SK-N-SH (cell line): ENCODE results near the gene ZNF646. TPM values are rescaled to one million over a fixed set of nuclear protein-coding genes. Genes with fewer than 3 reads are reported as not detected.

Experiments
- CTCF ChIA-PET: fragments of 300-600, 350-600 bp; formaldehyde crosslinking; extraction: SDS; loops from one replicate; lab custom pipeline; 2021; lab: Yijun Ruan, JAX
- POLR2A ChIA-PET: fragments of 350-600 bp; sonication (Branson Sonifier 250); formaldehyde crosslinking; extraction: SDS; loops from one replicate; lab custom pipeline; 2020; ENCODE audit warnings: antibody characterized with exemption, inconsistent platforms; lab: Yijun Ruan, JAX
- DNase-seq: peaks from one replicate; pipeline ENCODE4 v3.0.0; 2012
- H2AFZ ChIP-seq: fragments of 200-600 bp; sonication (generic); 2 replicates; pipeline ENCODE4 v1.8.1; 2016; ENCODE audit warnings: antibody characterized with exemption, mild to moderate bottlenecking, low read depth
- H3F3A ChIP-seq: fragments of 200-600 bp; sonication (generic); replicated peaks from 2 replicates; pipeline ENCODE3; 2016; ENCODE audit warnings: antibody characterized with exemption, mild to moderate bottlenecking; ENCODE audit not compliant: insufficient read depth
- H3K27ac ChIP-seq, 2 experiments: fragments of 200-500 bp in 1 of 2; fragments of 200-600 bp in 1 of 2; sonication (Bioruptor generic) in 1 of 2; sonication (generic), shearing (Covaris generic) in 1 of 2; 2 replicates each; pipeline versions ENCODE4 v1.5.1 to v1.6.1; 2014 to 2016; ENCODE audit warnings: low read depth in 2 of 2, inconsistent platforms in 1 of 2, low read length in 1 of 2, mild to moderate bottlenecking in 1 of 2, mixed read lengths in 1 of 2
- H3K27me3 ChIP-seq: fragments of 200-600 bp; sonication (generic), shearing (Covaris generic); 2 replicates; pipeline ENCODE4 v1.6.1; 2016; ENCODE audit warnings: mixed run types; ENCODE audit not compliant: insufficient read depth
- H3K36me3 ChIP-seq, 2 experiments: fragments of 200-500 bp in 1 of 2; fragments of 200-600 bp in 1 of 2; sonication (Bioruptor generic) in 1 of 2; sonication (generic) in 1 of 2; replicated peaks in 1 of 2; 2 replicates each; pipeline versions ENCODE3 to v1.5.1; 2014 to 2016; ENCODE audit warnings: low read length in 1 of 2, mild to moderate bottlenecking in 1 of 2; ENCODE audit not compliant: insufficient read depth in 2 of 2, control insufficient read depth in 1 of 2
- H3K4me1 ChIP-seq, 2 experiments: fragments of 200-500 bp in 1 of 2; fragments of 200-600 bp in 1 of 2; sonication (Bioruptor generic) in 1 of 2; sonication (generic), shearing (Covaris generic) in 1 of 2; 2 replicates each; pipeline versions ENCODE4 v1.5.1 to v1.6.1; 2014 to 2016; ENCODE audit warnings: low read depth in 1 of 2, low read length in 1 of 2, mixed run types in 1 of 2; ENCODE audit not compliant: insufficient read depth in 2 of 2, control insufficient read depth in 1 of 2
- H3K4me2 ChIP-seq: fragments of 200-600 bp; sonication (generic), shearing (Covaris generic); 2 replicates; pipeline ENCODE4 v1.6.1; 2017; ENCODE audit warnings: mixed run types
- H3K4me3 ChIP-seq, 2 experiments: fragments of 200-500 bp in 1 of 2; fragments of 200-600 bp in 1 of 2; sonication (Bioruptor generic) in 1 of 2; sonication (generic), shearing (Covaris generic) in 1 of 2; 2 replicates each; pipeline versions ENCODE4 v1.5.1 to v1.8.1; 2014 to 2016; ENCODE audit warnings: low read depth in 2 of 2, inconsistent platforms in 1 of 2, low read length in 1 of 2, mild to moderate bottlenecking in 1 of 2, mixed read lengths in 1 of 2, moderate library complexity in 1 of 2
- H3K79me2 ChIP-seq: fragments of 200-600 bp; sonication (generic); 2 replicates; pipeline ENCODE4 v1.8.1; 2017; ENCODE audit warnings: mild to moderate bottlenecking; ENCODE audit not compliant: insufficient read depth
- H3K9ac ChIP-seq: fragments of 200-600 bp; sonication (generic); 2 replicates; pipeline ENCODE4 v1.6.1; 2017; ENCODE audit warnings: mixed run types
- H3K9me2 ChIP-seq: fragments of 200-600 bp; sonication (generic); 2 replicates; pipeline ENCODE4 v1.6.1; 2017; ENCODE audit warnings: mixed run types
- H3K9me3 ChIP-seq: fragments of 200-600 bp; sonication (generic); 2 replicates; pipeline ENCODE4 v1.6.1; 2017; ENCODE audit warnings: mixed run types, mild to moderate bottlenecking, moderate library complexity
- H4K20me1 ChIP-seq: fragments of 200-600 bp; sonication (generic); 2 replicates; pipeline ENCODE4 v1.6.1; 2017; ENCODE audit warnings: mild to moderate bottlenecking, mixed run types; ENCODE audit not compliant: insufficient read depth
- CHD2 ChIP-seq: fragments of 150-350 bp; IDR thresholded peaks from 2 replicates; pipeline ENCODE4 v1.6.1; 2018; ENCODE audit warnings: low read length; ENCODE audit not compliant: partially characterized antibody
- CTCF ChIP-seq: fragments of 200-600 bp; sonication (generic); IDR thresholded peaks from 2 replicates; pipeline ENCODE4 v1.6.1; 2017; ENCODE audit warnings: antibody characterized with exemption, mild to moderate bottlenecking, moderate library complexity
- EZH2phosphoT487 ChIP-seq: fragments of 200-600 bp; sonication (generic); IDR thresholded peaks from 2 replicates; pipeline ENCODE4 v1.6.1; 2017; ENCODE audit warnings: low read depth, mixed run types, mild to moderate bottlenecking, antibody characterized with exemption, moderate library complexity, borderline replicate concordance
- FOSL2 ChIP-seq: IDR thresholded peaks from 2 replicates; pipeline ENCODE4 v1.4.0; 2012; ENCODE audit warnings: low read depth, mild to moderate bottlenecking, moderate library complexity, borderline replicate concordance
- FOXM1 ChIP-seq: IDR thresholded peaks from 2 replicates; pipeline ENCODE4 v1.4.0; 2012; ENCODE audit warnings: low read depth, mild to moderate bottlenecking
- NFIC ChIP-seq: IDR thresholded peaks from 2 replicates; pipeline ENCODE4 v1.4.0; 2012; ENCODE audit warnings: borderline replicate concordance
- NRF1 ChIP-seq: IDR thresholded peaks from 2 replicates; pipeline ENCODE4 v1.6.1; 2012; ENCODE audit warnings: low read depth, mild to moderate bottlenecking, low read length
- RCOR1 ChIP-seq: fragments of 150-350 bp; IDR thresholded peaks from 2 replicates; pipeline ENCODE4 v1.6.1; 2017; ENCODE audit warnings: antibody characterized with exemption, low read length
- RFX5 ChIP-seq: IDR thresholded peaks from 2 replicates; pipeline ENCODE4 v1.6.1; 2012; ENCODE audit warnings: mild to moderate bottlenecking, improper control_type of control experiment, low read length
- TAF1 ChIP-seq: IDR thresholded peaks from 2 replicates; pipeline ENCODE4 v1.6.1; 2012; ENCODE audit warnings: low read depth, mild to moderate bottlenecking, low read length, moderate library complexity, borderline replicate concordance
- TCF12 ChIP-seq: IDR thresholded peaks from 2 replicates; pipeline ENCODE4 v1.4.0; 2012
- ZBTB33 ChIP-seq: IDR thresholded peaks from 2 replicates; pipeline ENCODE4 v1.4.0; 2012; ENCODE audit warnings: low read depth, borderline replicate concordance
- WGBS: methylation state at CpG from one replicate; pipeline ENCODE4 v1.1.6; 2017; ENCODE audit warnings: low lambda C conversion rate; 5-methylcytosine and 5-hydroxymethylcytosine counted together
- polyA plus RNA-seq, 3 experiments: library from polyadenylated mRNA; depleted of rRNA; stranded (reverse); fragments of >200 nt; gene quantifications; 2 replicates each; pipeline ENCODE4 v1.2.3, GENCODE V29; 2012
- TF ChIP-seq, protein P1 (sequence below): fragments of 150-350 bp; IDR thresholded peaks from 2 replicates; pipeline ENCODE4 v1.6.1; 2016; ENCODE audit warnings: mild to moderate bottlenecking, low read depth, low read length

ZNF646 gene
- polyA plus RNA-seq, 1 of the 3 experiments (the other 2 are of a cell fraction): 3.4 TPM

- no peak for DNase-seq
- CTCF ChIA-PET: interaction anchor here (1.1 to 1.6 kb wide), 4 partner anchors 20 to 128 kb away, joined by 4 to 5 read pairs (median 4); partner anchors contain the start of gene HSD3B7
- H3K4me1 ChIP-seq: no peaks in the 10 kb centered on the region; a peak in 1 of 4 replicates
- H3K4me3 ChIP-seq: no peak overlapping the region
- no peaks in the 10 kb centered on the region for H3K9me3 ChIP-seq
- peaks cover 25 to 75% of the 10 kb centered on the region in 2 experiments for H3K36me3 ChIP-seq
- no peaks in the 10 kb centered on the region for H3F3A ChIP-seq
- no peak overlapping the region; the same call in 1 of the 2 replicates for H3K4me2 ChIP-seq
- peaks cover 12% of the 10 kb centered on the region; the same call in 1 of the 2 replicates for H4K20me1 ChIP-seq
- 94% methylated on average over 11 of the region's 13 CpGs for WGBS
- POLR2A ChIA-PET: no interaction called here
- no peak overlapping the region for H3K9ac ChIP-seq
- no peak overlapping the region for H3K27ac ChIP-seq
- no peak for TF ChIP-seq FOSL2
- TF ChIP-seq CTCF: no peak
- no peak for TF ChIP-seq RCOR1
- TF ChIP-seq TCF12: no peak
- no peak for TF ChIP-seq FOXM1
- no peak for TF ChIP-seq NRF1
- TF ChIP-seq NFIC: no peak
- no peak for TF ChIP-seq EZH2phosphoT487
- TF ChIP-seq ZBTB33: no peak
- TF ChIP-seq, protein P1, sequence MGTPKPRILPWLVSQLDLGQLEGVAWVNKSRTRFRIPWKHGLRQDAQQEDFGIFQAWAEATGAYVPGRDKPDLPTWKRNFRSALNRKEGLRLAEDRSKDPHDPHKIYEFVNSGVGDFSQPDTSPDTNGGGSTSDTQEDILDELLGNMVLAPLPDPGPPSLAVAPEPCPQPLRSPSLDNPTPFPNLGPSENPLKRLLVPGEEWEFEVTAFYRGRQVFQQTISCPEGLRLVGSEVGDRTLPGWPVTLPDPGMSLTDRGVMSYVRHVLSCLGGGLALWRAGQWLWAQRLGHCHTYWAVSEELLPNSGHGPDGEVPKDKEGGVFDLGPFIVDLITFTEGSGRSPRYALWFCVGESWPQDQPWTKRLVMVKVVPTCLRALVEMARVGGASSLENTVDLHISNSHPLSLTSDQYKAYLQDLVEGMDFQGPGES: no peak
- TF ChIP-seq CHD2: no peak
- TF ChIP-seq TAF1: no peak
- TF ChIP-seq RFX5: no peak
- no peaks in the 10 kb centered on the region for H3K27me3 ChIP-seq
- H3K79me2 ChIP-seq: peaks cover 60% of the 10 kb centered on the region; the same call in 1 of the 2 replicates
- H2AFZ ChIP-seq: no peak overlapping the region
- H3K9me2 ChIP-seq: no peaks in the 10 kb centered on the region
Observed at GRCh38 chr16:31080756-31081419, 6.7 kb downstream of the ZNF646 start.
